T-helper 1 cell treated with Interleukin-12 subunit alpha and Interleukin-12 subunit beta and Interleukin-4 antibody, amounts not matched to agents 30 μg/mL and 1 μg/mL, for 36 hours (primary cell): ENCODE data around the gene NUDT17.

Experiments used
- H3K27ac Mint-ChIP-seq: one replicate; pipeline ENCODE4 v1.8.0; 2021; ENCODE audit warnings: mild to moderate bottlenecking, mixed read lengths
- H3K27me3 Mint-ChIP-seq: one replicate; pipeline ENCODE4 v1.8.0; 2021; ENCODE audit warnings: low read depth, mixed read lengths
- H3K36me3 Mint-ChIP-seq: one replicate; pipeline ENCODE4 v1.8.0; 2021; ENCODE audit warnings: low read depth, mixed read lengths
- H3K4me1 Mint-ChIP-seq: one replicate; pipeline ENCODE4 v1.8.0; 2021; ENCODE audit warnings: low read depth, mixed read lengths
- H3K4me3 Mint-ChIP-seq: one replicate; pipeline ENCODE4 v1.8.0; 2021; ENCODE audit warnings: mild to moderate bottlenecking, moderate library complexity, mixed read lengths
- H3K9me3 Mint-ChIP-seq: one replicate; pipeline ENCODE4 v1.8.0; 2021; ENCODE audit warnings: mixed read lengths

NUDT17 gene

GRCh38 chr1:145891587-145892485 is 46.4 kb downstream of the NUDT17 start:
- no peaks in the 10 kb centered on the region for H3K27me3 Mint-ChIP-seq
- H3K27ac Mint-ChIP-seq, result no peak overlapping the region
- H3K4me3 Mint-ChIP-seq, result no peak overlapping the region
- H3K4me1 Mint-ChIP-seq, result peaks cover 3% of the 10 kb centered on the region
- H3K36me3 Mint-ChIP-seq, result no peaks in the 10 kb centered on the region
- H3K9me3 Mint-ChIP-seq, result no peaks in the 10 kb centered on the region

GRCh38 chr1:145892486-145893087 is 47.2 kb downstream of the NUDT17 start:
- Mint-ChIP-seq H3K9me3 (no peaks in the 10 kb centered on the region), H3K36me3 (no peaks in the 10 kb centered on the region), H3K27me3 (no peaks in the 10 kb centered on the region), H3K27ac (no peak overlapping the region), H3K4me1 (peaks cover 2% of the 10 kb centered on the region), H3K4me3 (no peak overlapping the region)

DNA sequence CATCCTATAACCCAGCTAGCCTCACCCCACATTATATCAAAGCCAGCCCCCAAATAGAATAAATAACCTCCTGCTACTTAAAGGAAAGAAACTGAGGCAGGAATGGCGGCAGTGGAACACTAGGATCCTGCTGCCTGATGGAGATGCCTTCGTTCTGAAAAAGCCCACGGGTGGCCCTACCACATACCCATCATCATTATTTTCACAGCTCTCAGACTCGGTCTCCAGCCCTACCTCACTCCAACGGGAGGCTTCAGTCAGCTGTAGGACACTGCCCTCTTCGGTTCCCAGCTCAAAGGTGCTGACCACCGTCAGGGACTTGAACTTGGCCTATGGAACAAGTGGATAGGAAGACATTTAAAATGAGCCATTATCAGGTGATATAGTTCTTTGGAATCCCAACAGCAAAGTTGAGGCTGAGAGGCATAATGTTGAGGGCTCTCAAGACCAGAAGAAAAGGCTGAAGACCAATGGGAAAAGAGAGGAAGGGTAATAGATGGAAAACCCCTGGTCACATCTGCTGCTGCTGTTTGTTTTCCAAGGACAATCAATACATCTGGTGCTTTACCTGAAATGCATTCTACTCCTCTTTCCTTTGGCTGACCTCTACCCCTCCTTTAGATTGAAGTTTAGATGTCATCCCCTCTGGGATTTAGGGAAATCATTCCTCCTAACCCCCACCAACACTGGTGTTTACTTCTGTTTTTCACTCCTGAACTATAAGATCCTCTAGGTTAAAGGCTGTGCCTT is 48.1 kb downstream of the NUDT17 start:
- Mint-ChIP-seq H3K27me3 (no peaks in the 10 kb centered on the region), H3K36me3 (no peaks in the 10 kb centered on the region), H3K27ac (no peak overlapping the region), H3K9me3 (no peaks in the 10 kb centered on the region), H3K4me1 (peaks cover 2% of the 10 kb centered on the region), H3K4me3 (no peak overlapping the region)

DNA sequence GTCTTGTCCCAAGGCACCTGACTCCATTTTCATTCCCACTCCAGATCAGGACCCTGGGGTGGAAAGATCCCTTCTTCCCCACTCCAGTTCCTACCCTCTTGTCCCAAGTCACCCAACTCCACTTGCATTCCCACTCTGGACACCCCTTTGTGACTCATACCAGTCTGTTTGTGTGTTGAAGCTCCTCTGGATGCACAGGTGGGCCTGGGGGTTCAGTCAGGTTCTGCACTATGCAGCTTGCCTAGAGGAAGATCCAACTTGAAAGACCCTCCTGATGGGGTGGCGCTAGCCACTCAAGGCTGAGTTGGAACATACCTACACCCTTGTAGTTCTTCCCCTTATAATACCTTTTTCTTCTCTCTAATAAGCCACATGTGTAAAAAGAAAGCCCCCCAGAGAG is 50.0 kb downstream of the NUDT17 start:
- no peaks in the 10 kb centered on the region for H3K27me3 Mint-ChIP-seq
- H3K27ac Mint-ChIP-seq, result no peak overlapping the region
- no peak overlapping the region for H3K4me3 Mint-ChIP-seq
- no peaks in the 10 kb centered on the region for H3K9me3 Mint-ChIP-seq
- H3K36me3 Mint-ChIP-seq, result no peaks in the 10 kb centered on the region
- peaks cover 2% of the 10 kb centered on the region for H3K4me1 Mint-ChIP-seq

DNA sequence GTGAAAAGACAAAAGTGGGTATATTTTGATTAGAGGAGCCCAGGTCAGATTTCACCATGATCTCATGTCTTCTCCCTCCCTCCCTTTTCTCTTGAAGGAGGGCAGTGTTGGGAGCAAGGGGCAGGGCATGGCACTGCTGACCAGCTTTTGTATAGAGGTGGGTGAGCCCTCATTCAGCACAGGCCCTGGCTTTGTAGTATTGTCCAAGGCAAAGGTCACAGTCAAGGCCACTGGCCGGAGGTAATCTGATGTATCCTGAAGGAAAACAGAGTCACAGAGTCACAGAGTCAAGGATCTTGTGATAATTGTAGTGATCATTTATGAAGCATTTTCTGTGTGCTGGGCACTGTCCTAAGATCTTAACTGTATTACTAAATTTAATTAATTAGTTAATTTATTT is 52.5 kb downstream of the NUDT17 start:
- H3K27ac Mint-ChIP-seq, result no peak overlapping the region
- no peaks in the 10 kb centered on the region for H3K36me3 Mint-ChIP-seq
- H3K4me3 Mint-ChIP-seq, result no peak overlapping the region
- H3K9me3 Mint-ChIP-seq, result no peaks in the 10 kb centered on the region
- H3K4me1 Mint-ChIP-seq, result no peaks in the 10 kb centered on the region
- no peaks in the 10 kb centered on the region for H3K27me3 Mint-ChIP-seq
